HFFc6 (cell line): ENCODE data around the gene STK10. TPM values are rescaled to one million over a fixed set of nuclear protein-coding genes. Genes with fewer than 3 reads are reported as not detected.

Experiments
- DNase-seq: peaks from one replicate; pipeline ENCODE4 v3.0.0-alpha.2; 2018
- H3K27ac Mint-ChIP-seq: 2 replicates; pipeline ENCODE4 v1.8.0; 2020; ENCODE audit warnings: mild to moderate bottlenecking, mixed read lengths
- H3K27me3 Mint-ChIP-seq: 2 replicates; pipeline ENCODE4 v1.8.0; 2021; ENCODE audit warnings: mild to moderate bottlenecking, moderate library complexity, mixed read lengths; ENCODE audit not compliant: insufficient read depth
- H3K36me3 Mint-ChIP-seq: 2 replicates; pipeline ENCODE4 v1.8.0; 2021; ENCODE audit warnings: low read depth, mixed read lengths
- H3K4me1 Mint-ChIP-seq: 2 replicates; pipeline ENCODE4 v1.8.0; 2020; ENCODE audit warnings: low read depth, mixed read lengths
- H3K4me3 Mint-ChIP-seq: 2 replicates; pipeline ENCODE4 v1.8.0; 2020; ENCODE audit warnings: mild to moderate bottlenecking, moderate library complexity, mixed read lengths
- H3K9me3 Mint-ChIP-seq: 2 replicates; pipeline ENCODE4 v1.8.0; 2020; ENCODE audit warnings: mild to moderate bottlenecking, mixed read lengths
- CTCF ChIP-seq: fragments of 200-600 bp; sonication (generic); IDR thresholded peaks from 2 replicates; pipeline ENCODE4 v1.5.0; 2021; ENCODE audit warnings: antibody characterized with exemption, mild to moderate bottlenecking
- total RNA-seq, 6 experiments: library from RNA; stranded (reverse); fragmentation: NEBNext Ultra II Directional; extraction: Animal tissue kit (Norgen Biotek cat#: 25700); gene quantifications; 2 replicates in 1 of 6; 3 replicates in 5 of 6; pipeline ENCODE4 v1.2.3, GENCODE V29; 2021

The STK10 gene
- total RNA-seq, 6 experiments from 2014 or later = 39.8 to 51.6 (median 47.5) TPM

GRCh38 chr5:172089298-172090117, 98.5 kb downstream of the STK10 start:
- TF ChIP-seq CTCF = no peak
- Mint-ChIP-seq H3K9me3 (no peaks in the 10 kb centered on the region), H3K36me3 (peaks cover 23% of the 10 kb centered on the region), H3K27ac (no peak overlapping the region), H3K4me1 (no peaks in the 10 kb centered on the region), H3K27me3 (peaks cover 3% of the 10 kb centered on the region; the same call in 1 of the 2 replicates), H3K4me3 (no peak overlapping the region)
- no peak for DNase-seq

- Mint-ChIP-seq H3K27ac (no peak overlapping the region), H3K4me3 (no peak overlapping the region), H3K36me3 (peaks cover 23% of the 10 kb centered on the region), H3K27me3 (peaks cover 3% of the 10 kb centered on the region; the same call in 1 of the 2 replicates), H3K4me1 (no peaks in the 10 kb centered on the region), H3K9me3 (no peaks in the 10 kb centered on the region)
- DNase-seq = no peak
- no peak for TF ChIP-seq CTCF
Measured at GRCh38 chr5:172088801-172089200, 99.2 kb downstream of the STK10 start.

- Mint-ChIP-seq H3K36me3 (peaks cover 40% of the 10 kb centered on the region), H3K27me3 (peaks cover 3% of the 10 kb centered on the region; the same call in 1 of the 2 replicates), H3K4me3 (no peak overlapping the region; the same call in 1 of the 2 replicates), H3K27ac (no peak overlapping the region), H3K4me1 (no peaks in the 10 kb centered on the region), H3K9me3 (no peaks in the 10 kb centered on the region)
- no peak for DNase-seq
- no peak for TF ChIP-seq CTCF
Measured at GRCh38 chr5:172086194-172086975, 101.6 kb downstream of the STK10 start.

- no peak for DNase-seq
- peaks cover 36% of the 10 kb centered on the region for H3K36me3 Mint-ChIP-seq
- no peak overlapping the region for H3K27ac Mint-ChIP-seq
- no peak overlapping the region for H3K4me3 Mint-ChIP-seq
- TF ChIP-seq CTCF = no peak
- no peaks in the 10 kb centered on the region; the same call in 1 of the 2 replicates for H3K4me1 Mint-ChIP-seq
- H3K27me3 Mint-ChIP-seq = peaks cover 3% of the 10 kb centered on the region; the same call in 1 of the 2 replicates
- H3K9me3 Mint-ChIP-seq = no peaks in the 10 kb centered on the region
Measured at GRCh38 chr5:172085738-172086137, 102.3 kb downstream of the STK10 start.

- no peaks in the 10 kb centered on the region for H3K27me3 Mint-ChIP-seq
- H3K27ac Mint-ChIP-seq = no peak overlapping the region; the same call in 1 of the 2 replicates
- no peak for TF ChIP-seq CTCF
- H3K4me1 Mint-ChIP-seq = peaks cover 21% of the 10 kb centered on the region
- H3K9me3 Mint-ChIP-seq = no peaks in the 10 kb centered on the region
- H3K4me3 Mint-ChIP-seq = no peak overlapping the region
- no peak for DNase-seq
- peaks cover 35% of the 10 kb centered on the region for H3K36me3 Mint-ChIP-seq
Measured at GRCh38 chr5:172082180-172082579, 105.8 kb downstream of the STK10 start.
